Natural killer cell (primary cell): Measurements from ENCODE around the gene ADGRG6. TPM values are rescaled to one million over a fixed set of nuclear protein-coding genes. Genes with fewer than 3 reads are reported as not detected.

Source experiments
- ATAC-seq, 3 donors: fragments of 150-1000 bp in 2 of 3; fragments of 200-7000 bp in 1 of 3; cut with Tn5 transposase; 1 replicate in 1 of 3; 2 replicates in 2 of 3; pipeline ENCODE4 v1.10.0; 2021; ENCODE audit warnings: mild to moderate bottlenecking in 2 of 3, moderate library complexity in 2 of 3
- DNase-seq, 2 donors: peaks; one replicate each; pipeline versions ENCODE4 v3.0.0 to v3.0.0-alpha.2; 2013 to 2021; ENCODE audit warnings: mixed read lengths in 1 of 2
- H3K27ac ChIP-seq: one replicate; pipeline ENCODE4 v1.5.1; 2013; ENCODE audit warnings: mild to moderate bottlenecking, low read length
- H3K27me3 ChIP-seq: one replicate; pipeline ENCODE4 v1.6.1; 2013; ENCODE audit warnings: low read length; ENCODE audit not compliant: control insufficient read depth, insufficient read depth
- H3K36me3 ChIP-seq: one replicate; pipeline ENCODE4 v1.6.1; 2013; ENCODE audit warnings: low read length; ENCODE audit not compliant: control insufficient read depth, insufficient read depth
- H3K4me1 ChIP-seq: one replicate; pipeline ENCODE4 v1.6.1; 2013; ENCODE audit warnings: low read length; ENCODE audit not compliant: control insufficient read depth, insufficient read depth
- H3K4me3 ChIP-seq: one replicate; pipeline ENCODE4 v1.5.1; 2013; ENCODE audit warnings: low read length
- H3K9me3 ChIP-seq: one replicate; pipeline ENCODE4 v1.6.1; 2013; ENCODE audit warnings: low read length; ENCODE audit not compliant: control insufficient read depth, insufficient read depth
- H3K27ac Mint-ChIP-seq, 2 donors: one replicate each; pipeline ENCODE4 v1.8.0; 2022; ENCODE audit warnings: mild to moderate bottlenecking in 2 of 2, mixed read lengths in 2 of 2, moderate library complexity in 1 of 2
- H3K27me3 Mint-ChIP-seq, 2 donors: one replicate each; pipeline ENCODE4 v1.8.0; 2022; ENCODE audit warnings: low read depth in 2 of 2, mixed read lengths in 2 of 2
- H3K36me3 Mint-ChIP-seq: one replicate; pipeline ENCODE4 v1.8.0; 2022; ENCODE audit warnings: mixed read lengths
- H3K4me1 Mint-ChIP-seq, 2 donors: one replicate each; pipeline ENCODE4 v1.8.0; 2022; ENCODE audit warnings: mixed read lengths in 2 of 2
- H3K4me3 Mint-ChIP-seq: one replicate; pipeline ENCODE4 v1.8.0; 2022; ENCODE audit warnings: mild to moderate bottlenecking, moderate library complexity, mixed read lengths
- H3K9me3 Mint-ChIP-seq, 2 donors: one replicate each; pipeline ENCODE4 v1.8.0; 2022; ENCODE audit warnings: mixed read lengths in 2 of 2
- CTCF ChIP-seq: fragments of 200-600 bp; IDR thresholded peaks from one replicate; pipeline ENCODE4 v1.8.0; 2022; ENCODE audit warnings: antibody characterized with exemption
- WGBS: methylation state at CpG from one replicate; pipeline ENCODE4 v1.1.7; 2013; ENCODE audit warnings: missing lambda C conversion rate; ENCODE audit not compliant: insufficient coverage; 5-methylcytosine and 5-hydroxymethylcytosine counted together
- intact Hi-C: fragments of 100-400 bp; cut with micrococcal nuclease; formaldehyde crosslinking; loops from one replicate; pipeline ENCODE4 v1.14.2; 2022
- total RNA-seq, 4 donors: library from RNA; stranded (reverse); fragments of 120-200 nt in 1 of 4; gene quantifications; one replicate each; pipeline versions ENCODE4 v1.2.3 to v1.2.4, GENCODE V29; 2013 to 2022

Gene ADGRG6
- total RNA-seq, 3 donors from 2014 or later (not counting 1 experiment from before 2014, with no cell fraction given) = 0.05 to 0.24 TPM; not detected in 1

- Mint-ChIP-seq H3K4me3 (no peak overlapping the region), H3K27ac (no peak overlapping the region), H3K27me3 (peaks cover 5 to 15% of the 10 kb centered on the region in 2 donors), H3K9me3 (no peaks in the 10 kb centered on the region), H3K36me3 (no peaks in the 10 kb centered on the region), H3K4me1 (peaks cover 6% of the 10 kb centered on the region in 2 donors)
- WGBS = no CpG with 5 or more reads among the region's 1 CpG
- TF ChIP-seq CTCF = no peak
- no peaks in the 10 kb centered on the region for H3K9me3 ChIP-seq
- no peaks in the 10 kb centered on the region for H3K36me3 ChIP-seq
- H3K4me3 ChIP-seq = no peak overlapping the region
- H3K27me3 ChIP-seq = peaks cover 2% of the 10 kb centered on the region
- intact Hi-C loops = loop anchor here (10.0 kb wide), 2 partner anchors 1104 to 1544 kb away; no protein-coding TSS in a partner anchor
- ATAC-seq = no peak
- H3K4me1 ChIP-seq = no peaks in the 10 kb centered on the region
- no peak for DNase-seq
- H3K27ac ChIP-seq = no peak overlapping the region
These were observed 168.6 kb downstream of the ADGRG6 start for GRCh38 chr6:142470421-142470820.

DNA sequence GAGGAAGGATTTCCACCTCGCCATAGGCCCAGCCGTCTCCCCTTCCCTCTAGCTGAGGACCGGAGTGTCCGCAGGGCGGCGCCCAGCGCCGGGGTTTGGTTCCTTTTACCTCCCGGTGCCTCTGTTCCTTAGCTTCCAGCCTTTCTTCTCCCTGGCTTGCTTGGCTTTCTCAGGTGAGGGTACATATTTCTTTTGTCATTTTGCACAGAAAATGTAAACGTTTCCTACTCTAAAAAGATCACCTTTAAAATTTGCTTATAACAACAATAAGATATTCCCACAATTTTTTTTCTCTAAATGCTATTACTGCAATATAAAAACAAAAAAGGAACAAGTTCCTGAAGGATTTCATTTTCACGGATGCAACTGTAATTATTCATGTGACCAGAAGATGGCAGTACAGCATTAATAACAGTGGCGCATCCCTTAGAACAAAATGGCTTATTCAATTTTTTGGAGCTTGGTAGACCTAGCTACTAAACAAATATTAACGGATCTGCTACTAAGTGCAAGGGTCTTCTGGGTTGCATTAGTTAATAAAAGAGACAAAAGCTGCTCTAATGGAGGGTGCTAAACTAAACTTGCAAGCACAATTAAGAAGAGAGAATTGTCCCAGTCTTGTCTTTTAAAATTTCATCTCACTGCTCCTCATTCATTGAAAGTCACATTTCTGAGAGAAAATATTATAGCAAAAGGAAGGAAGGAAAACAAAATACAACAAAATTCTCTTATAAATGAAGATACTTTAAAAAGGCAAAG lies 172.9 kb downstream of the ADGRG6 start:
- H3K9me3 Mint-ChIP-seq = no peaks in the 10 kb centered on the region
- WGBS = 20% methylated on average over 13 of the region's 13 CpGs
- intact Hi-C loops = loop anchor here (2.0 to 10.0 kb wide), 4 partner anchors 553 to 1540 kb away; no protein-coding TSS in a partner anchor
- no peaks in the 10 kb centered on the region for H3K36me3 ChIP-seq
- peak; percentile 89 for TF ChIP-seq CTCF
- H3K27ac Mint-ChIP-seq = no peak overlapping the region
- ATAC-seq (peak in 2 of 3 donors; percentile 52 to 70), DNase-seq (peak in 1 of 2 donors; percentile 73)
- no peak overlapping the region for H3K27ac ChIP-seq
- no peaks in the 10 kb centered on the region for H3K36me3 Mint-ChIP-seq
- H3K27me3 Mint-ChIP-seq = peaks cover 5 to 8% of the 10 kb centered on the region in 2 donors
- peaks cover 6% of the 10 kb centered on the region in 2 donors for H3K4me1 Mint-ChIP-seq
- H3K4me3 Mint-ChIP-seq = no peak overlapping the region
- no peak overlapping the region for H3K4me3 ChIP-seq
- H3K4me1 ChIP-seq = no peaks in the 10 kb centered on the region
- H3K27me3 ChIP-seq = peaks cover 2% of the 10 kb centered on the region
- no peaks in the 10 kb centered on the region for H3K9me3 ChIP-seq

DNA sequence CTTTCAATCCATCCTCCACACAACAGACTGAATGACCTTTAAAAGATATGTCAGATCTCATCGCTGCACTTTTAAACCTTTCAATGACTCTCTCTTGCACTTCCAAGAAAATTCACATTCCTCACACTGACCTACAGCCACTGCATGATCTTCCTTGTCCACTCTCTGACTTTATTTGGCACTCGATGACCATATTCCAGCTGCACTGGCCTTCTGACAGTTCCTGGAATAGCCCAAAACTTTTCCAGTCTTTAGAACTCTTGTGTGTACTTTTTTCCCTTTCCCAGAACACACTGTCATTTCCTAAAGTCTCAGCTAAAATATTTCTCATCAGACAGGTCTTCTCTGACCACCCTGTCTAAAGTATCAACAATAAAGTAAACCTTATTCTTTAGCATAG lies 174.6 kb downstream of the ADGRG6 start:
- Histone ChIP-seq H3K4me3 (no peak overlapping the region), H3K27ac (no peak overlapping the region), H3K4me1 (no peaks in the 10 kb centered on the region), H3K27me3 (peaks cover 2% of the 10 kb centered on the region), H3K36me3 (no peaks in the 10 kb centered on the region), H3K9me3 (no peaks in the 10 kb centered on the region)
- Mint-ChIP-seq H3K4me3 (no peak overlapping the region), H3K9me3 (no peaks in the 10 kb centered on the region), H3K27me3 (peaks cover 5 to 8% of the 10 kb centered on the region in 2 donors), H3K36me3 (no peaks in the 10 kb centered on the region), H3K4me1 (peaks cover 6% of the 10 kb centered on the region in 2 donors), H3K27ac (no peak overlapping the region)
- 87% methylated on average over 2 of the region's 2 CpGs for WGBS
- DNase-seq (no peak), ATAC-seq (no peak)
- no peak for TF ChIP-seq CTCF
- intact Hi-C loops = loop anchor here (5.0 to 10.0 kb wide), 3 partner anchors 551 to 1538 kb away; no protein-coding TSS in a partner anchor
